ENCODE measurements around the gene PAFAH1B1. TPM values are rescaled to one million over a fixed set of nuclear protein-coding genes. Genes with fewer than 3 reads are reported as not detected.

PAFAH1B1 gene
- total RNA-seq, 1 donor from 2014 or later = 109 TPM

GRCh38 chr17:2681650-2682049 is 88.2 kb downstream of the PAFAH1B1 start:
- no peak for FAIRE-seq
- H3K4me3 ChIP-seq (ENCODE audit: low read depth, low read length) = no peak overlapping the region
- DNase-seq (ENCODE audit: low read depth) = no peak
- no peaks in the 10 kb centered on the region for H3K27me3 ChIP-seq (ENCODE audit: control insufficient read depth, insufficient read depth, low read length)
- H3K36me3 ChIP-seq (ENCODE audit: control insufficient read depth, insufficient read depth, low read length) = peaks cover 9% of the 10 kb centered on the region
- no peak for TF ChIP-seq CTCF (IDR thresholded peaks at IDR 0.05; ENCODE audit: insufficient read depth, low read length, severe bottlenecking)

- peaks cover 9% of the 10 kb centered on the region for H3K36me3 ChIP-seq (ENCODE audit: control insufficient read depth, insufficient read depth, low read length)
- H3K27me3 ChIP-seq (ENCODE audit: control insufficient read depth, insufficient read depth, low read length) = no peaks in the 10 kb centered on the region
- DNase-seq (ENCODE audit: low read depth) (no peak), FAIRE-seq (no peak)
- no peak for TF ChIP-seq CTCF (IDR thresholded peaks at IDR 0.05; ENCODE audit: insufficient read depth, low read length, severe bottlenecking)
- no peak overlapping the region for H3K4me3 ChIP-seq (ENCODE audit: low read depth, low read length)
Measured at GRCh38 chr17:2682176-2682938, 88.9 kb downstream of the PAFAH1B1 start.

- Histone ChIP-seq H3K36me3 (ENCODE audit: control insufficient read depth, insufficient read depth, low read length) (peaks cover 9% of the 10 kb centered on the region), H3K27me3 (ENCODE audit: control insufficient read depth, insufficient read depth, low read length) (no peaks in the 10 kb centered on the region), H3K4me3 (ENCODE audit: low read depth, low read length) (no peak overlapping the region)
- TF ChIP-seq CTCF (IDR thresholded peaks at IDR 0.05; ENCODE audit: insufficient read depth, low read length, severe bottlenecking) = no peak
- no peak for FAIRE-seq
- no peak for DNase-seq (ENCODE audit: low read depth)
Measured at GRCh38 chr17:2683912-2684311, 90.5 kb downstream of the PAFAH1B1 start.

GRCh38 chr17:2684549-2684948 is 91.1 kb downstream of the PAFAH1B1 start:
- Histone ChIP-seq H3K4me3 (ENCODE audit: low read depth, low read length) (no peak overlapping the region), H3K27me3 (ENCODE audit: control insufficient read depth, insufficient read depth, low read length) (no peaks in the 10 kb centered on the region), H3K36me3 (ENCODE audit: control insufficient read depth, insufficient read depth, low read length) (peaks cover 9% of the 10 kb centered on the region)
- FAIRE-seq (no peak), DNase-seq (ENCODE audit: low read depth) (no peak)
- TF ChIP-seq CTCF (IDR thresholded peaks at IDR 0.05; ENCODE audit: insufficient read depth, low read length, severe bottlenecking) = no peak

GRCh38 chr17:2685696-2686095 is 92.2 kb downstream of the PAFAH1B1 start:
- Histone ChIP-seq H3K4me3 (ENCODE audit: low read depth, low read length) (no peak overlapping the region), H3K36me3 (ENCODE audit: control insufficient read depth, insufficient read depth, low read length) (peaks cover 5% of the 10 kb centered on the region), H3K27me3 (ENCODE audit: control insufficient read depth, insufficient read depth, low read length) (no peaks in the 10 kb centered on the region)
- TF ChIP-seq CTCF (IDR thresholded peaks at IDR 0.05; ENCODE audit: insufficient read depth, low read length, severe bottlenecking) = no peak
- DNase-seq (ENCODE audit: low read depth) = no peak
- no peak for FAIRE-seq

- no peak for FAIRE-seq
- H3K36me3 ChIP-seq (ENCODE audit: control insufficient read depth, insufficient read depth, low read length) = peaks cover 9% of the 10 kb centered on the region
Measured at GRCh38 chr17:2687074-2687418, 93.6 kb downstream of the PAFAH1B1 start.

More at GRCh38 chr17:2687074-2687418, 93.6 kb downstream of the PAFAH1B1 start:
- TF ChIP-seq CTCF (IDR thresholded peaks at IDR 0.05; ENCODE audit: insufficient read depth, low read length, severe bottlenecking) = no peak
- no peak for DNase-seq (ENCODE audit: low read depth)
- Histone ChIP-seq H3K4me3 (ENCODE audit: low read depth, low read length) (no peak overlapping the region), H3K27me3 (ENCODE audit: control insufficient read depth, insufficient read depth, low read length) (no peaks in the 10 kb centered on the region)
